ENCODE data around the gene RAB11FIP4. TPM values are rescaled to one million over a fixed set of nuclear protein-coding genes. Genes with fewer than 3 reads are reported as not detected.

The RAB11FIP4 gene
- polyA plus RNA-seq, 4 donors = 11.6 to 33.8 (median 18.7) TPM

GRCh38 chr17:31389657-31390381, 1.7 kb upstream of the RAB11FIP4 start:
- Histone ChIP-seq H3K27ac (ENCODE audit: low read depth in 1 of 3, low read length in 2 of 3) (no peak overlapping the region), H3K27me3 (ENCODE audit: control insufficient read depth in 3 of 3, insufficient read depth in 3 of 3, low read length in 3 of 3) (peaks cover 4 to 63% (median 16%) of the 10 kb centered on the region in 3 donors), H3K36me3 (ENCODE audit: control insufficient read depth in 3 of 3, insufficient read depth in 2 of 3, low read depth in 1 of 3, low read length in 3 of 3) (no peaks in the 10 kb centered on the region), H3K4me1 (ENCODE audit: control insufficient read depth in 3 of 3, insufficient read depth in 2 of 3, low read depth in 1 of 3, low read length in 2 of 3) (peaks cover 0 to 4% (median 3%) of the 10 kb centered on the region in 3 donors), H3K9me3 (ENCODE audit: control insufficient read depth in 2 of 2, insufficient read depth in 1 of 2, low read depth in 1 of 2, low read length in 1 of 2) (no peaks in the 10 kb centered on the region), H3K4me3 (ENCODE audit: low read depth in 1 of 3, low read length in 3 of 3) (no peak overlapping the region)
- DNase-seq (no peak), FAIRE-seq (no peak)
- WGBS, 3 donors = 64 to 72% (median 64%) methylated on average over 22 of the region's 22 CpGs

GRCh38 chr17:31390426-31390747, 1.1 kb upstream of the RAB11FIP4 start:
- no peak overlapping the region for H3K27ac ChIP-seq (ENCODE audit: low read depth in 1 of 3, low read length in 2 of 3)
- no peak overlapping the region for H3K4me3 ChIP-seq (ENCODE audit: low read depth in 1 of 3, low read length in 3 of 3)
- no peaks in the 10 kb centered on the region for H3K36me3 ChIP-seq (ENCODE audit: control insufficient read depth in 3 of 3, insufficient read depth in 2 of 3, low read depth in 1 of 3, low read length in 3 of 3)
- peaks cover 4 to 65% (median 16%) of the 10 kb centered on the region in 3 donors for H3K27me3 ChIP-seq (ENCODE audit: control insufficient read depth in 3 of 3, insufficient read depth in 3 of 3, low read length in 3 of 3)
- FAIRE-seq (no peak), DNase-seq (no peak)
- H3K4me1 ChIP-seq (ENCODE audit: control insufficient read depth in 3 of 3, insufficient read depth in 2 of 3, low read depth in 1 of 3, low read length in 2 of 3) = peaks cover 0 to 4% (median 3%) of the 10 kb centered on the region in 3 donors
- 67 to 74% (median 73%) methylated on average over 8 of the region's 8 CpGs for WGBS, 3 donors
- no peaks in the 10 kb centered on the region for H3K9me3 ChIP-seq (ENCODE audit: control insufficient read depth in 2 of 2, insufficient read depth in 1 of 2, low read depth in 1 of 2, low read length in 1 of 2)

DNA sequence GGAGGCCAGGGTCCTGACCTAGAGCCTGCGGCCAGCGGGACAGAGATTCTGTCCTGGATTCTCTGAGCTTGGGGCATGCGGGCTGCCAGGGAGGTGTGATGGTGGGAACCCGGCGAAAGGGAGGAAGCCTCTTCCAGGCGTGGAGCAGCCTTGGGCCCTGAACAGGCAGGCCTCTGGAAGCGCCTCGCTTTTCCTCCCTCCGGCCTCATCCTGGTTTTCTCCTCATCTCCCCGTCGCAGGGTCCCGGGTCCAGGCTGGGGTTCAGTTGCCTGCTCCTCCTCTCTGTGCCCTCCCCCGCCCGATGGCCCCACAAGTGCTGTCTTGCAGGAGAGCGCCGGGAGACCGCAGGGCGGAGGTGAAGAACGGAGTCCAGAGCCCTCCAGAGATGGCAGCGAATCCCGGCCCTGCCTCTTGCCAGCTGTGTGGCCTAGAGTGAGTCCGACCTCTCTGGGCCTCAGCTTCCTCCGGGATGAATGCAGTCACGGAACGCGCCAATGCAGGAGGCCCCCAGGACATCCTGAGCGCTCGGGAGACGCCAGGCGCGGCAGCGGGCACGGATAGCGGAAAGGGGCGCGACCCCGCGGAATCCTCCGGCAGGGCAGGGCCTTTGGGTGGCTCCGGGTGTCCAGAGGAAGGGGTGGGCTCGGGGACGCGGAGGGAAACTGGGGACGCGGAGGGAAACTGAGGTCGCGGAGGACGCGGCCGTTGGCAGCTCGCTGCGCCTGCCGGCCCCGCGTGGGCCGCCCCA, 553 bp upstream of the RAB11FIP4 start:
- no peak for DNase-seq
- 11 to 14% (median 13%) methylated on average over 39 to 56 of the region's 56 CpGs for WGBS, 3 donors
- Histone ChIP-seq H3K36me3 (ENCODE audit: control insufficient read depth in 3 of 3, insufficient read depth in 2 of 3, low read depth in 1 of 3, low read length in 3 of 3) (no peaks in the 10 kb centered on the region), H3K27ac (ENCODE audit: low read depth in 1 of 3, low read length in 2 of 3) (no peak overlapping the region), H3K4me3 (ENCODE audit: low read depth in 1 of 3, low read length in 3 of 3) (peak overlapping the region in 2 of 3 donors; percentile 12 to 51), H3K4me1 (ENCODE audit: control insufficient read depth in 3 of 3, insufficient read depth in 2 of 3, low read depth in 1 of 3, low read length in 2 of 3) (peaks cover 0 to 4% (median 3%) of the 10 kb centered on the region in 3 donors), H3K27me3 (ENCODE audit: control insufficient read depth in 3 of 3, insufficient read depth in 3 of 3, low read length in 3 of 3) (peaks cover 4 to 66% (median 16%) of the 10 kb centered on the region in 3 donors), H3K9me3 (ENCODE audit: control insufficient read depth in 2 of 2, insufficient read depth in 1 of 2, low read depth in 1 of 2, low read length in 1 of 2) (no peaks in the 10 kb centered on the region)
- no peak for FAIRE-seq

DNA sequence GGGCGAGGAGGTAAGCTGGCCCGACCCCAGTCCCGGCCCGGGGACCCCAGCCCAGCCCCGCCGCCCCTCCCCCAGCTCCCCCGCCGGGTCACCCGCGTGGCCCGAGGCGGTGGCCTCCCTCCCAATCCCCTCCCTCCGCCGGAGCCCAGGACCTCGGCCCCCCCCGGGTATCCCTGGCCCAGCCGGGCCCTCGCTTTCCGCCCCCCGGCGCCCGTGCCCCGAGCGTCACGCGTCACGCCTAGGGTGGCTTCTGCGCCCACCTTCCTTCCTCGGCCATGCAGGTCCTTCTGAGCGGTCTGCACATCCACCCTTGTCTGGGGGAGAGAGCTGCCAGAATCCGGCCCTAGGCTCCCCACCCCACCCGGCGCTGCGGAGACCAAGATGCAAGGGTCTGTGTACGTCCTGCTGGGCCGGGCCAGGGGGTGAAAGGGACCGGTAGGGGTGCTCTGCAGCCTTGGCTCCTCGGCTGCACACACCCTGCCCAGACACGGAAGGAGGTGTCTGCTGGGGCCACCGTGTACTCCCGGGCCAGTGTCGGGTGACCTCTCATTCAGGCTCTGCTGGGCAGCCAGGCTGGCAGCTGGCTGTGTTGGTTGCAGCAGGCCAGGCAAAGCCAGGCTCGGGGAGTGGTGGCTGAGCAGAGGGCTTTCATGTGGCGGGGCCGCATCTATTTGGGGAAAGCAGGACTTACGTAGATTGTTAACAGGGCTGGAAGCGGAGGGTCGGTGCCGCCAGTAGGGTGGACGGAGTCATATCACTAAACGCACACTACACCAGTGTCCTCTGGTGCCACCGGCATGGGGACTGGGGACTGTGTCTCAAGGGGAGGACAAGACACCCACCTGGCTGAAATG, 754 bp downstream of the RAB11FIP4 start:
- 20 to 40% (median 31%) methylated on average over 23 to 52 of the region's 52 CpGs for WGBS, 3 donors
- Histone ChIP-seq H3K27me3 (ENCODE audit: control insufficient read depth in 3 of 3, insufficient read depth in 3 of 3, low read length in 3 of 3) (peaks cover 4 to 74% (median 16%) of the 10 kb centered on the region in 3 donors), H3K27ac (ENCODE audit: low read depth in 1 of 3, low read length in 2 of 3) (no peak overlapping the region), H3K9me3 (ENCODE audit: control insufficient read depth in 2 of 2, insufficient read depth in 1 of 2, low read depth in 1 of 2, low read length in 1 of 2) (no peaks in the 10 kb centered on the region), H3K4me3 (ENCODE audit: low read depth in 1 of 3, low read length in 3 of 3) (peak overlapping the region in 2 of 3 donors; percentile 27 to 51), H3K36me3 (ENCODE audit: control insufficient read depth in 3 of 3, insufficient read depth in 2 of 3, low read depth in 1 of 3, low read length in 3 of 3) (no peaks in the 10 kb centered on the region), H3K4me1 (ENCODE audit: control insufficient read depth in 3 of 3, insufficient read depth in 2 of 3, low read depth in 1 of 3, low read length in 2 of 3) (peaks cover 0 to 4% (median 3%) of the 10 kb centered on the region in 3 donors)
- FAIRE-seq (no peak), DNase-seq (no peak)

GRCh38 chr17:31392856-31393748, 1.6 kb downstream of the RAB11FIP4 start:
- FAIRE-seq = no peak
- WGBS, 3 donors = 67 to 78% (median 72%) methylated on average over 17 of the region's 17 CpGs
- H3K36me3 ChIP-seq (ENCODE audit: control insufficient read depth in 3 of 3, insufficient read depth in 2 of 3, low read depth in 1 of 3, low read length in 3 of 3) = no peaks in the 10 kb centered on the region
- peaks cover 4 to 68% (median 16%) of the 10 kb centered on the region in 3 donors for H3K27me3 ChIP-seq (ENCODE audit: control insufficient read depth in 3 of 3, insufficient read depth in 3 of 3, low read length in 3 of 3)
- DNase-seq = no peak
- no peak overlapping the region for H3K4me3 ChIP-seq (ENCODE audit: low read depth in 1 of 3, low read length in 3 of 3)
- peaks cover 0 to 4% (median 3%) of the 10 kb centered on the region in 3 donors for H3K4me1 ChIP-seq (ENCODE audit: control insufficient read depth in 3 of 3, insufficient read depth in 2 of 3, low read depth in 1 of 3, low read length in 2 of 3)
- no peak overlapping the region for H3K27ac ChIP-seq (ENCODE audit: low read depth in 1 of 3, low read length in 2 of 3)
- H3K9me3 ChIP-seq (ENCODE audit: control insufficient read depth in 2 of 2, insufficient read depth in 1 of 2, low read depth in 1 of 2, low read length in 1 of 2) = no peaks in the 10 kb centered on the region

GRCh38 chr17:31393749-31394146, 2.3 kb downstream of the RAB11FIP4 start:
- Histone ChIP-seq H3K36me3 (ENCODE audit: control insufficient read depth in 3 of 3, insufficient read depth in 2 of 3, low read depth in 1 of 3, low read length in 3 of 3) (no peaks in the 10 kb centered on the region), H3K4me1 (ENCODE audit: control insufficient read depth in 3 of 3, insufficient read depth in 2 of 3, low read depth in 1 of 3, low read length in 2 of 3) (peaks cover 0 to 4% (median 3%) of the 10 kb centered on the region in 3 donors), H3K4me3 (ENCODE audit: low read depth in 1 of 3, low read length in 3 of 3) (no peak overlapping the region), H3K9me3 (ENCODE audit: control insufficient read depth in 2 of 2, insufficient read depth in 1 of 2, low read depth in 1 of 2, low read length in 1 of 2) (no peaks in the 10 kb centered on the region), H3K27ac (ENCODE audit: low read depth in 1 of 3, low read length in 2 of 3) (no peak overlapping the region), H3K27me3 (ENCODE audit: control insufficient read depth in 3 of 3, insufficient read depth in 3 of 3, low read length in 3 of 3) (peaks cover 4 to 62% (median 16%) of the 10 kb centered on the region in 3 donors)
- FAIRE-seq (no peak), DNase-seq (no peak)
- 84 to 91% (median 87%) methylated on average over 7 of the region's 7 CpGs for WGBS, 3 donors

DNA sequence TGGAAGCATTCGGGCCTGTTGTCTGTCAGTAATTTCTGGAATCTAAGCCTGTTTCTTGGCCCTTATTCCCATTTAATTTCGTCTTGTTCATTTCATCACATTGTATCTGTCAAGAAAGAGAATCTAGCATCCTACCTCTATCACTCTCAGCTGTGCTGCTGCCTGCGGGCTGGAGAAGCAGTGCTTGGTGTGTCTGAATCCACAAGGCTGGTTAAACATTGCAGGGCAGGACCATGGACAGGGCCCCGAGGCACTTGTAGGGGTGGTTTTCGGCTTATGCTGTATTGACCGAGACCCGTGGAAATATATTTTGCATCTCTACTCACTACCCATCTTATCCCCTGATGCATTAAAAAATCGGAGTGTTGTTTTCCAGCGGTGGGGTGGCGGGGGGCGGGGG, 3.1 kb downstream of the RAB11FIP4 start:
- Histone ChIP-seq H3K27me3 (ENCODE audit: control insufficient read depth in 3 of 3, insufficient read depth in 3 of 3, low read length in 3 of 3) (peaks cover 4 to 54% (median 16%) of the 10 kb centered on the region in 3 donors), H3K4me3 (ENCODE audit: low read depth in 1 of 3, low read length in 3 of 3) (no peak overlapping the region), H3K36me3 (ENCODE audit: control insufficient read depth in 3 of 3, insufficient read depth in 2 of 3, low read depth in 1 of 3, low read length in 3 of 3) (no peaks in the 10 kb centered on the region), H3K4me1 (ENCODE audit: control insufficient read depth in 3 of 3, insufficient read depth in 2 of 3, low read depth in 1 of 3, low read length in 2 of 3) (peaks cover 0 to 4% (median 3%) of the 10 kb centered on the region in 3 donors), H3K27ac (ENCODE audit: low read depth in 1 of 3, low read length in 2 of 3) (no peak overlapping the region), H3K9me3 (ENCODE audit: control insufficient read depth in 2 of 2, insufficient read depth in 1 of 2, low read depth in 1 of 2, low read length in 1 of 2) (no peaks in the 10 kb centered on the region)
- FAIRE-seq = no peak
- peak; percentile 20 to 82 for DNase-seq
- WGBS, 3 donors = 12 to 17% (median 16%) methylated on average over 11 of the region's 11 CpGs

Measured in small intestine (tissue), 7 donors.